Measurements from ENCODE around the gene MMD2.
"Not testable (repeated sequence)": the region's sequence is repeated elsewhere in the genome, so short reads cannot be mapped to it uniquely, and the experiment has no call there.

MMD2 gene

DNA sequence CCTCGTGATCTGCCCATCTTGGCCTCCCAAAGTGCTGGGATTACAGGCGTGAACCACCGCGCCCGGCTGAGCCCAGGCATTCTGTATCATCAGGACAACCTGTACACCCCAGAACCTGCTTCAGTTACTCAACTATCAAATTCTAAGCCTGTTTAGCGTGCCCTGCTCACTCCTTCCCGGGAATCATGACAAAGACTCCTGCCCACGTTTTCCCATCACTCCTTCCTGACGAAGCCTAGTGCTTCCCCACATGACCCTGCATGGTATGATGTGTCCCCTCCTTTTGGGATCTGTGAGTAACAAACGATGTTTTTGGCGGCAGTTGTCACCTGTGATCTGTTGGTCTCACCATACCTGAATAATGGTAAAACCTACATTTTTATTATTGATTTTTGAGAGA, 63.2 kb downstream of the MMD2 start:
- Histone ChIP-seq H3K36me3 (ENCODE audit: control insufficient read depth in 2 of 2, insufficient read depth in 2 of 2, low read length in 2 of 2) (no peaks in the 10 kb centered on the region), H3K27me3 (ENCODE audit: control insufficient read depth in 1 of 2, insufficient read depth in 2 of 2, low read length in 2 of 2) (peaks cover 0 to 5% of the 10 kb centered on the region in 2 donors), H3K9me3 (ENCODE audit: control insufficient read depth in 2 of 2, low read length in 2 of 2) (peaks cover 0 to 5% of the 10 kb centered on the region in 2 donors), H3K4me1 (ENCODE audit: control insufficient read depth, insufficient read depth, low read length) (no peaks in the 10 kb centered on the region), H3K9ac (ENCODE audit: low read length in 2 of 2) (no peak overlapping the region), H3K4me3 (ENCODE audit: low read length in 2 of 2) (no peak overlapping the region), H3K27ac (ENCODE audit: low read length) (no peak overlapping the region)

DNA sequence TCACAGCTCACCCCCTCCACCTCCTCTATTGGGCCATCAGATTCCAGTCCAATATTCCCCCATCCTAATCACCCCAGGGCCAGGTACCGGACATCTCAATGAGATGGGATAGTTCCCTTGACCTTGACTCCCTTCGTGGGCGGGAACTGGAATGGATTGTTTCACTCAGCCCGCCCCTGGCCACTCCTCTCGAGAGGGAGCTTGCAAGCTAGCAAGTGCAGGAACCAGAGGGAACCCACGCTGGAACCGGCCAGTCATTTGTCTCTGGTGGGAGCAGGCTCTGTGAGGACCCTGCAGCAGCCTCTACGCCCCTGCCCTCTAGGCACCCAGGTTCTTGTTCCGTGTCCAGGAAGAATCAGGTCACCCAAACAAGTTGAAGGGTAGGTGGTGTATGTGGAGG, 64.5 kb downstream of the MMD2 start:
- H3K27me3 ChIP-seq (ENCODE audit: control insufficient read depth in 1 of 2, insufficient read depth in 2 of 2, low read length in 2 of 2): no peaks in the 10 kb centered on the region
- H3K36me3 ChIP-seq (ENCODE audit: control insufficient read depth in 2 of 2, insufficient read depth in 2 of 2, low read length in 2 of 2): no peaks in the 10 kb centered on the region
- H3K4me1 ChIP-seq (ENCODE audit: control insufficient read depth, insufficient read depth, low read length): no peaks in the 10 kb centered on the region
- no peak overlapping the region for H3K4me3 ChIP-seq (ENCODE audit: low read length in 2 of 2)
- peaks cover 0 to 5% of the 10 kb centered on the region in 2 donors for H3K9me3 ChIP-seq (ENCODE audit: control insufficient read depth in 2 of 2, low read length in 2 of 2)
- no peak overlapping the region for H3K9ac ChIP-seq (ENCODE audit: low read length in 2 of 2)
- H3K27ac ChIP-seq (ENCODE audit: low read length): no peak overlapping the region

DNA sequence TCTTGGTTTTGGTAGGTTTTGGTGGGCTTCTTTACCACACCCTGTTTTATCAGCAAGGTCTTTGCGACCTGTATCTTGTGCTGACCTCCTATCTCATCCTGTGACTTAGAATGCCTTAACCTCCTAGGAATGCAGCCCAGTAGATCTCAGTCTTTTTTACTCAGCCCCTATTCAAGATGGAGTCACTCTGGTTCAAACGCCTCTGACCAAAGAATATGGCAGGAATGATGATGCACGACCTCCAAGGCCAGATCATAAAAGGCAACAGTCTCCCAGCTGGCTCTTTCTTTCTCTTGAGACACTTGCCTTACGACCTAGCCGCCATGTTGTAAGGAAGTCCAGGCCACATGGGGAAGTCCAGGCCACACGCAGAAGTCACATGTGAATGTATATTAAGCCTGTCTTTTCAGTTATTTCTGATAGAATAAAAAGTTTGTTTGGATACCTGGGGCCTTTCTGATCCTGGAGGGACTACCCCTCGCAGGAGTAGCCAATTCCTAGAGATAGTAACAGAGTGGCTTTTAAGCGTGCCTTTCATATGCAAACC, 65.0 kb downstream of the MMD2 start:
- Histone ChIP-seq H3K4me3 (ENCODE audit: low read length in 2 of 2) (no peak overlapping the region), H3K9ac (ENCODE audit: low read length in 2 of 2) (no peak overlapping the region), H3K36me3 (ENCODE audit: control insufficient read depth in 2 of 2, insufficient read depth in 2 of 2, low read length in 2 of 2) (no peaks in the 10 kb centered on the region), H3K9me3 (ENCODE audit: control insufficient read depth in 2 of 2, low read length in 2 of 2) (peaks cover 0 to 5% of the 10 kb centered on the region in 2 donors), H3K27me3 (ENCODE audit: control insufficient read depth in 1 of 2, insufficient read depth in 2 of 2, low read length in 2 of 2) (no peaks in the 10 kb centered on the region), H3K4me1 (ENCODE audit: control insufficient read depth, insufficient read depth, low read length) (no peaks in the 10 kb centered on the region), H3K27ac (ENCODE audit: low read length) (no peak overlapping the region)

DNA sequence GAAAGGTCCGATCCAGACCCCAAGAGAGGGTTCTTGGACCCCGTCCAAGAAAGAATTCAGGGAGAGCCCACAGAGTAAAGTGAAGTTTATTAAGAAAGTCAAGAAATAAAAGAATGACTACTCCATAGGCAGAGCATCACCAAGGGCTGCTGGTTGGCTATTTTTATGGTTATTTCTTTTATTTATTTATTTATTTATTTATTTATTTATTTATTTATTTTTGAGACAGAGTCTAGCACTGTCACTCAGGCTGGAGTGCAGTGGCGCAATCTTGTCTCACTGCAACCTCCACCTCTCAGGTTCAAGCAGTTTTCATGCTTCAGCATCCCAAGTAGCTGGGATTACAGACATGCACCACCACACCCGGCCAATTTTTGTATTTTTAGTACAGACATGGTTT, 65.8 kb downstream of the MMD2 start:
- not testable (repeated sequence) for H3K4me3 ChIP-seq (ENCODE audit: low read length in 2 of 2); H3K9me3 ChIP-seq (ENCODE audit: control insufficient read depth in 2 of 2, low read length in 2 of 2); H3K9ac ChIP-seq (ENCODE audit: low read length in 2 of 2); H3K36me3 ChIP-seq (ENCODE audit: control insufficient read depth in 2 of 2, insufficient read depth in 2 of 2, low read length in 2 of 2); H3K4me1 ChIP-seq (ENCODE audit: control insufficient read depth, insufficient read depth, low read length); H3K27me3 ChIP-seq (ENCODE audit: control insufficient read depth in 1 of 2, insufficient read depth in 2 of 2, low read length in 2 of 2); H3K27ac ChIP-seq (ENCODE audit: low read length)

DNA sequence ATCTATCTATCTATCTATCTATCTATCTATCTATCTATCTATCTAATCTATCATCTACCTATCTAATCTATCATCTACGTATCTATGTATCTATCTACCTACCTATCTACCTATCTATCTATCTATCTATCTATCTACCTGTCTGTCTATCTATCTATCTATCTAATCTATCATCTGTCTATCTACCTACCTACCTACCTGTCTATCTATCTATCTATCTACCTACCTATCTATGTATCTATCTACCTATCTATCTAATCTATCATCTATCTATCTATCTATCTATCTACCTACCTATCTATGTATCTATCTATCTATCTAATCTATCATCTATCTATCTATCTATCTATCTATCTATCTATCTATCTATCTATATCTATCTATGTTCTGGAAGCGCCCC, 67.5 kb downstream of the MMD2 start:
- not testable (repeated sequence) for H3K27ac ChIP-seq (ENCODE audit: low read length); H3K9me3 ChIP-seq (ENCODE audit: control insufficient read depth in 2 of 2, low read length in 2 of 2); H3K4me1 ChIP-seq (ENCODE audit: control insufficient read depth, insufficient read depth, low read length); H3K36me3 ChIP-seq (ENCODE audit: control insufficient read depth in 2 of 2, insufficient read depth in 2 of 2, low read length in 2 of 2); H3K4me3 ChIP-seq (ENCODE audit: low read length in 2 of 2); H3K27me3 ChIP-seq (ENCODE audit: control insufficient read depth in 1 of 2, insufficient read depth in 2 of 2, low read length in 2 of 2); H3K9ac ChIP-seq (ENCODE audit: low read length in 2 of 2)

DNA sequence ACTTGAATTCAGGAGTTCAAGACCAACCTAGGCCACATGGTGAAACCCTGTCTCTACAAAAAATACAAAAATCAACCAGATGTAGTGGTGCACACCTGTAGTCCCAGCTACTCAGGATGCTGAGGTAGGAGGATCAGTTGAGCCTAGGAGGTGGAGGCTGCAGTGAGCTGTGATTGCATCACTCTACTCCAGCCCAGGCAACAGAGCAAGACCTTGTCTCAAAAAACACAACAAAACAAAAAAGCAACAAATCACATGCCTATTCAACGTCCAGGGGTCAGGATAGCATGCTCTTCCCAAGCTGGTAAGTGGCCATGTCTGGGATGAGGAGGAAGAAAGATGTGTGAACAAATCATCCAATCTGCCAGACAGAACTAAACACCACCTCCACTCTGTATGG, 69.3 kb downstream of the MMD2 start:
- Histone ChIP-seq H3K27ac (ENCODE audit: low read length) (no peak overlapping the region), H3K27me3 (ENCODE audit: control insufficient read depth in 1 of 2, insufficient read depth in 2 of 2, low read length in 2 of 2) (no peaks in the 10 kb centered on the region), H3K9ac (ENCODE audit: low read length in 2 of 2) (no peak overlapping the region), H3K9me3 (ENCODE audit: control insufficient read depth in 2 of 2, low read length in 2 of 2) (peaks cover 0 to 5% of the 10 kb centered on the region in 2 donors), H3K36me3 (ENCODE audit: control insufficient read depth in 2 of 2, insufficient read depth in 2 of 2, low read length in 2 of 2) (no peaks in the 10 kb centered on the region), H3K4me3 (ENCODE audit: low read length in 2 of 2) (no peak overlapping the region), H3K4me1 (ENCODE audit: control insufficient read depth, insufficient read depth, low read length) (no peaks in the 10 kb centered on the region)

DNA sequence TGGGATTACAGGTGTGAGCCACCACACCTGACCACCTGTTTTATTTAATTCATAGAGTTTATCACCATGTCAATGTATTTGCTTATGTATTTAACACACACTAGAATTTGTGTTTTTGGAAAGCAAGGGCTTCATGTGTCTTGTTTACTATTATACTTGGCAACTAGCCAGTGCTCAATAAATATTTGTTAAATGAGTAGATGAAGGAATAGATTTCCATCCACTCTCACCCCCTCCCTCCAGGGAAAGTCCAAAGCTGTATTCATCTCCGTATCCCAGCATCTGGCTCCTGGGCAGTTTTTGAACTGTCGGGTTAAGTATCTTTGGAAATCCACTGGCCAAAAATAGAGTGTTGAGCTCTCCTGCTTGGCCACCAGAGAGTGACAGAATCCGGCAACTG, 70.8 kb downstream of the MMD2 start:
- Histone ChIP-seq H3K27ac (ENCODE audit: low read length) (no peak overlapping the region), H3K9me3 (ENCODE audit: control insufficient read depth in 2 of 2, low read length in 2 of 2) (no peaks in the 10 kb centered on the region), H3K4me1 (ENCODE audit: control insufficient read depth, insufficient read depth, low read length) (peaks cover 2% of the 10 kb centered on the region), H3K9ac (ENCODE audit: low read length in 2 of 2) (no peak overlapping the region), H3K27me3 (ENCODE audit: control insufficient read depth in 1 of 2, insufficient read depth in 2 of 2, low read length in 2 of 2) (no peaks in the 10 kb centered on the region), H3K4me3 (ENCODE audit: low read length in 2 of 2) (no peak overlapping the region), H3K36me3 (ENCODE audit: control insufficient read depth in 2 of 2, insufficient read depth in 2 of 2, low read length in 2 of 2) (no peaks in the 10 kb centered on the region)

DNA sequence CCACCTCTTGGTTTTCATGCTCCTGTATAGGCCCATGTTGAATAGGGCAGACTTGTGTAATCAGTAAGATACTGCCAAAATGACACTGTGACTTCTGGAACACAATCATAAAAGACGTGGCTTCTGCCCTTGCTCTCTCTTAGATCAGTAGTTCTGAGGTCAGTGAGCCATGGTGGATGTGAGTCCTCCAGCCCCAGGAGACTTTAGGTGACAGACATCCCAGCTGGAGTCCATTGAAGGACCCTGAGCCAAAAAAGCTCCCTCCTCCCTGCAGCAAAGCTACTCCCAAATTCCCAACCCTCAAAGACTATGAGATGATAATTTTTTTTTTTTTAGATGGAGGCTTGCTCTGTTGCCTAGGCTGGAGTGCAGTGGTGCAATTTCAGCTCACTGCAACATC, 72.3 kb downstream of the MMD2 start:
- H3K36me3 ChIP-seq (ENCODE audit: control insufficient read depth in 2 of 2, insufficient read depth in 2 of 2, low read length in 2 of 2): no peaks in the 10 kb centered on the region
- no peaks in the 10 kb centered on the region for H3K9me3 ChIP-seq (ENCODE audit: control insufficient read depth in 2 of 2, low read length in 2 of 2)
- no peak overlapping the region for H3K4me3 ChIP-seq (ENCODE audit: low read length in 2 of 2)
- H3K4me1 ChIP-seq (ENCODE audit: control insufficient read depth, insufficient read depth, low read length): peaks cover 16% of the 10 kb centered on the region
- no peaks in the 10 kb centered on the region for H3K27me3 ChIP-seq (ENCODE audit: control insufficient read depth in 1 of 2, insufficient read depth in 2 of 2, low read length in 2 of 2)
- no peak overlapping the region for H3K9ac ChIP-seq (ENCODE audit: low read length in 2 of 2)
- H3K27ac ChIP-seq (ENCODE audit: low read length): no peak overlapping the region

DNA sequence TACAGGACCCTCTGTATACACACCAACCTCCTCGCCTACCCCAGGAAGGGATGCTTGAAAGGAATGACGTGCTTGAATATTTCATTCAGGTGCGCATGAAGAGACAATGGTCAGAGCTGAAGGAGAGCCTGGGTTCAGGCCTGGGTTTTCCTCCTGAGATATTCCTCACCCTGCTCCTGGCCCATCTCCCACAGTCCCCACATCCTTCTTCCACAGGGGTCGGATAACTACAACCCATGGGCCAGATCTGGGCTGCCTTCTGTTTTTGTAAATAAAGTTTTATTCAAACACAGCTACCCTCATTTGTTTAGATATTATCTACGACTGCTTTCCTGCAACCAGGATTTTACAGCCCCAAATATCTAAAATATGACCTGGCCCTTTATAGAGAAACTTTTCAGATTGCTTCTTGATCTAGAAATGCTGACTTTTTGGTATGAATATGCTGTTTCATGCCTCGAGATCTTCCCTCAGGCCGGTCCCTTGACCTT, 73.6 kb downstream of the MMD2 start:
- Histone ChIP-seq H3K4me3 (ENCODE audit: low read length in 2 of 2) (no peak overlapping the region), H3K9ac (ENCODE audit: low read length in 2 of 2) (no peak overlapping the region), H3K9me3 (ENCODE audit: control insufficient read depth in 2 of 2, low read length in 2 of 2) (no peaks in the 10 kb centered on the region), H3K36me3 (ENCODE audit: control insufficient read depth in 2 of 2, insufficient read depth in 2 of 2, low read length in 2 of 2) (no peaks in the 10 kb centered on the region), H3K27me3 (ENCODE audit: control insufficient read depth in 1 of 2, insufficient read depth in 2 of 2, low read length in 2 of 2) (no peaks in the 10 kb centered on the region), H3K4me1 (ENCODE audit: control insufficient read depth, insufficient read depth, low read length) (peaks cover 17% of the 10 kb centered on the region), H3K27ac (ENCODE audit: low read length) (no peak overlapping the region)

DNA sequence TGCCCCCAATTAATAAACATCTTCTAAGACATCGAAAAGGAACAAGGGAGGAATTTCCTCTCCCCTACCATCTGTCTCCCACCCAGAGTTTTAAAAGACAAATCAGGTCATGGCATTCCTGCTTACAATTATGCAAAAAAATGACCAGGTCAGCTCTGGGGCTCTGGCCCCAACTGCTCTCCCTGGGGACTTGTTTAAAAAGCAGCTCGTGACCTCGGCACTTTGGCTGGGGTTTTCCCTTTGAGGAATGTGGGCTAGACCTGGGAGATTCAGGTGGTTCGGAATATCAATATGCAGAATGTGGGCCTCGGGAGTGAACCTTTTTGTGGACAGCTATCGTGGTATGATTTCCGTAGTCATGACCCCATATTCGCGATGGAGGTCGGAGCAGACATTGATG, 74.8 kb downstream of the MMD2 start:
- Histone ChIP-seq H3K4me1 (ENCODE audit: control insufficient read depth, insufficient read depth, low read length) (peaks cover 20% of the 10 kb centered on the region), H3K4me3 (ENCODE audit: low read length in 2 of 2) (no peak overlapping the region), H3K27ac (ENCODE audit: low read length) (no peak overlapping the region), H3K9me3 (ENCODE audit: control insufficient read depth in 2 of 2, low read length in 2 of 2) (no peaks in the 10 kb centered on the region), H3K36me3 (ENCODE audit: control insufficient read depth in 2 of 2, insufficient read depth in 2 of 2, low read length in 2 of 2) (no peaks in the 10 kb centered on the region), H3K27me3 (ENCODE audit: control insufficient read depth in 1 of 2, insufficient read depth in 2 of 2, low read length in 2 of 2) (no peaks in the 10 kb centered on the region), H3K9ac (ENCODE audit: low read length in 2 of 2) (no peak overlapping the region)

DNA sequence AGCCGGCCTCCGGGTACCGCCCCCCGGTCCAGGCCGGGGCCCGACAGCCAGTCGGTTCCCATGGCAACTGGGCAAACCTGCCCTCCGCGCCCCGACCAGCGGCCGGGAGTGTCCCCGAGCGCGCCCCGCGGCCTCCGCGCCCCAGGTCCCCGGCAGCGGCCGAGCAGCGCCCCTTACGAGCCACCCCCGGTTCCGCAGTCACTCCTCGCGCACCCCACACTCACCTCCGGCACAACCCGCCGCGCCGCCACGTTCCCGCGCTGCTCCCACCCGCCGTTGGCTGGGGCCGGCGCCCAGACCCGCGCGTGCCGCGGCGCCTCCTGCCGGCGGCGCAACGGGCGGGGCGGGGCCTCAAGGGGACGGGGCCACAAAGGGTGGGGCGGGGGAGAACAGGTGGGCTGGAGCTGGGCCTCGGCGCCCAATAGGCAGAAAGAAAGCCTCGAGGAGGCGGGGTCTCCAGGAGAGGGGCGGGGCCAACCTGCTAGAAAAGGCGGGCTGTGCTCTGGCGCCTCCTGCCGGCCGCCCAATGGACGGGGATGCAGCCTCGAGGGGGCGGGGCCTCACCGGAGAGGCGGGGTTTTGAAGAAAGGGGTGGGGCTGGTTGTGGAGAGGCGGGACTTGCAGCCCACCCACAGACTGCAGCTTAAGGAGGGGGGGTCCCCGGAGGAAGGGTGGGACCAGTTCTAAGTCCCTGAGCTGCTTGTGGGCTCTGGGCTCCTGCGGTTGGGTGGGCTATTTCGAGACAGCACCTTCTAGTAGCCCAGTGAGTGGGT, 75.4 kb downstream of the MMD2 start, which contains the start of gene RADIL:
TSS of gene RADIL (minus strand) at position 345 of the 773 bp plus-strand sequence. CDS start 5,577 bp downstream, outside the sequence.
- peak within 1 kb of the TSS; percentile 63 to 74 for H3K4me3 ChIP-seq (ENCODE audit: low read length in 2 of 2)
- peaks cover 20% of the 10 kb centered on the region for H3K4me1 ChIP-seq (ENCODE audit: control insufficient read depth, insufficient read depth, low read length)
- H3K9ac ChIP-seq (ENCODE audit: low read length in 2 of 2): peak within 1 kb of the TSS; percentile 26 to 36
- H3K9me3 ChIP-seq (ENCODE audit: control insufficient read depth in 2 of 2, low read length in 2 of 2): no peaks in the 10 kb centered on the region
- H3K36me3 ChIP-seq (ENCODE audit: control insufficient read depth in 2 of 2, insufficient read depth in 2 of 2, low read length in 2 of 2): no peaks in the 10 kb centered on the region
- H3K27ac ChIP-seq (ENCODE audit: low read length): peak within 1 kb of the TSS; percentile 62
- no peaks in the 10 kb centered on the region for H3K27me3 ChIP-seq (ENCODE audit: control insufficient read depth in 1 of 2, insufficient read depth in 2 of 2, low read length in 2 of 2)
